GM21360 (cell line): ENCODE measurements around the gene CHGA.

Experiments used
- ATAC-seq: cut with Tn5 transposase; IDR thresholded peaks from one replicate; pipeline ENCODE4 v1.9.1; 2021; ENCODE audit warnings: mild to moderate bottlenecking, moderate library complexity; ENCODE audit not compliant: unreplicated experiment

CHGA gene

GRCh38 chr14:92929689-92930608 lies 7.0 kb downstream of the CHGA start:
- no peak for ATAC-seq

- no peak for ATAC-seq
These were observed 8.0 kb downstream of the CHGA start for GRCh38 chr14:92930737-92931602.

- no peak for ATAC-seq
These were observed 8.9 kb downstream of the CHGA start for GRCh38 chr14:92931681-92932447.

GRCh38 chr14:92932448-92933395 lies 9.8 kb downstream of the CHGA start:
- ATAC-seq: no peak

- no peak for ATAC-seq
These were observed 10.5 kb downstream of the CHGA start for GRCh38 chr14:92933481-92933880.

- no peak for ATAC-seq
These were observed 11.5 kb downstream of the CHGA start for GRCh38 chr14:92934196-92935085.

- ATAC-seq: no peak
These were observed 12.5 kb downstream of the CHGA start for GRCh38 chr14:92935446-92935845.

GRCh38 chr14:92936085-92936484 lies 13.1 kb downstream of the CHGA start:
- no peak for ATAC-seq

GRCh38 chr14:92937051-92937937 lies 14.3 kb downstream of the CHGA start:
- ATAC-seq: no peak

- ATAC-seq: no peak
These were observed 15.4 kb downstream of the CHGA start for GRCh38 chr14:92938235-92938875.

GRCh38 chr14:92938890-92939671 lies 16.1 kb downstream of the CHGA start:
- ATAC-seq: no peak

GRCh38 chr14:92939699-92940098 lies 16.7 kb downstream of the CHGA start:
- ATAC-seq: no peak

GRCh38 chr14:92940543-92940942 lies 17.6 kb downstream of the CHGA start:
- ATAC-seq: no peak

GRCh38 chr14:92941531-92941930 lies 18.6 kb downstream of the CHGA start:
- no peak for ATAC-seq

GRCh38 chr14:92942136-92942535 lies 19.2 kb downstream of the CHGA start:
- ATAC-seq: no peak

GRCh38 chr14:92942576-92942975 lies 19.6 kb downstream of the CHGA start:
- no peak for ATAC-seq
